HG03571 (cell line): Measurements from ENCODE around the gene RXFP1.

ENCODE experiments used
- ATAC-seq: cut with Tn5 transposase; IDR thresholded peaks from one replicate; pipeline ENCODE4 v1.9.1; 2021; ENCODE audit not compliant: unreplicated experiment

RXFP1 gene

GRCh38 chr4:158521484-158522088, at the start of gene RXFP1:
Gene RXFP1 (plus strand): TSS chr4:158521882. CDS start chr4:158521977, 95 bp downstream.
- no peak for ATAC-seq

- ATAC-seq, result no peak
Measured at GRCh38 chr4:158481811-158482210, 39.9 kb upstream of the RXFP1 start.

DNA sequence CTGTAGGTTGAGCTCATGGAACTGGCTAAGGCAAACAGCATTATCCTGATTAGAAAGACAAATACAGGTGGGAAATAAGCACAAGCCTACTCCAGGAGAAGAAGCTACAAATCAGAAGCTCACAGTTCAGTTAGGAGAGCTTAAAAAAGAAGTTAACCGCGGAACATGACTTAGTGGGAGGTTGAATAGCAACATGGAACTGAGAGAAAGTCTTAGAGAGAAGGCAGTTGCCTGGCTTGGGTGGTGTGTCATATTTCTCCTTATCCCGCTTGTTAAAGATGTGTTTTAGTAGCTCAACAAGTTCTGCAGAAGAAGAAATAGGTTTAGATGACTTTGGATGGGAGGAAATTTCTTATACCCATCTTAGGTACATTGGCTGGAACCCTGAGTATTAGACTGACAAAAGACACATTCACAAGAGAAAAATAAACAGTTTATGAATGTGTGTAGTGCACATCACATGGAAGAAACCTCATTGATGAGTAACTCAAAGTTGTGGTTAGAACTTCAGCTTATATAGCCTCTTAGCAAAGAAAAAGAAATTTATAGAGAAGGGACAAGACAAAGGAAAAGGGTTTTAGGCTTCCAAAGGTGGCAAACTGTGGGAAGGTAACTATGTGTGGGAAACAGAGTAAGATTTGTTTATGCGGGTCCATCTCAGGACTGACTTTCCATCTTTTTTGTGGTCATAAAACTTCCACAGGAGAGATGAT, 37.4 kb upstream of the RXFP1 start:
- ATAC-seq, result no peak

- no peak for ATAC-seq
Measured at GRCh38 chr4:158490629-158491028, 31.1 kb upstream of the RXFP1 start.

DNA sequence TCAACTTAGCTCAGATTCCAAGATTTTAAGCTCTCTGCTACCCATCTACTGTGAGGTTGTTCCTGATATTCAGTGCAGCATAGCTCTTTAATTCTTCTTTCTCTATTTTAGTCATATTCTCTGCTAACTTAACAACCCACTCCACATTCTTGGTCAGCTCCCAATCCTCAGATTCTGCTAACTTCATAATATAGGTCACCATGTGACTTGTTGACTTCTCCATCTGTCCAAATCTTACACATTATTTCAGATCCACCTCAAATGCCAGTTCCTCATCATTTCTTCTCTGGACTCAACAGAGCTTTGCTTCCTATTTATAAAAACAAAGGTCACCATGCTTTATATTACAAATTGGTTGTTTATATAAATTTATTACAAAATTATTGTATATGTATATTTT, 29.3 kb upstream of the RXFP1 start:
- no peak for ATAC-seq

GRCh38 chr4:158496030-158496741, 25.5 kb upstream of the RXFP1 start:
- no peak for ATAC-seq

- no peak for ATAC-seq
Measured at GRCh38 chr4:158500054-158500453, 21.6 kb upstream of the RXFP1 start.

DNA sequence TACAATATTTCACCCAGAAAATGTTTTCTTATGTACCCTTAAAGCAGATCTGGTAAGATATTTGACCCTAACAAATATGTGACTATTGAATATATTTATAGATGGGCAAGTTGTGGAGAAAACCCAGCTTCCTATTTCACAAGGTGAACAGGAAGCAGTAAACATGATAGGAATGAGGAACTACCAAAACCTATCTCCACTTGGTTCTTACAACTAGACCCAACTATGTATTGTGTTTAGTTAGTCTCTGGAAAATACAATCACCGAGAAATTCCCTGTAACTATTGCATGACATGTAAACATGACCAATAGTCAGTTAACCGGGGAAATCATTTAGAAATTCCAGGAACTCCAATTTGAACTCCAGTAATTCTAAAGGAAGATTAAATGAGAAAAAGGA, 8.4 kb upstream of the RXFP1 start:
- no peak for ATAC-seq

GRCh38 chr4:158519226-158519625, 2.5 kb upstream of the RXFP1 start:
- no peak for ATAC-seq

DNA sequence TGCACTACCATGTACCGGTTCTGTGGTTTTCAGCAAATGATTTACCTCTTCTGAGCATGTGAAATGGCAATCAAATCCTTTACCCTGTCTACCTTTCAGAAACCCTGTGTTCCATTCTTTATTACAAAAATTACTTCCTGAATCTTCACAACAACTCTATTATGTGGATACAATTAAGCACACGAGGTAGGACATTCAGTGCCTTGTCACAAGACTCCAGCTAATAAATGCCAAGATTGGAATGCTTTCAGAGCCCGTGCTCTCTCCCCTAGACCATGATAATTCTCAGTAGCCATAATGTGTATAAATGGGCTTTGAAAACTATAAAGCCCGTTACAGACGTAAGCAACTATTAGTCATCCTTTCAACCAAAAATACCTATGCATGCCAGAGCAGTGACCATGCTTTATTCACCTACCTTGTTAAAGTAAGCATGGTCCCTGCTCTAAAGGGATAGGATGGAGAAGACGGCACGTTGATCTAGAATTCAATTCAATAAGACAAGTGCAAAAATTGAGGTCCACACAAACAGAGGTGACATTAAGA, 2.4 kb downstream of the RXFP1 start:
- no peak for ATAC-seq

DNA sequence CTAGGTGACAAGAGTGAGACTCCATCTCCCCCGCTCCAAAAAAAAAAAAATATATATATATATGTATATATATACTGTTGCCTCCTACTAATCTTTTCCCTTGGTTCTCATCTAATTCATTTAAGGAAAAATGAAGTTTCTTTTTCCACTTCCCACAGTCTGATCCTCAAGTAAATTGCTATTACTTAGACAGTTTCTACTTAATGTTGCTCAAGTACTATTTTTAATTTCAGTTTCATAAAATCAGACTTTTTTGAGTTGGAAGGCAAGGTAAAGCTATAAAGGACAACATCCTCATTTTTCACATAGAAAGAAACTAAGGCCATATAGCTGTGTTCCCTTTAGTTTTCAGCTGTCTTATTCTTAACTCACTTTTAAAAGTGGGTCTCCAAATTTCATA, 5.8 kb downstream of the RXFP1 start:
- no peak for ATAC-seq

- no peak for ATAC-seq
Measured at GRCh38 chr4:158529505-158529904, 7.8 kb downstream of the RXFP1 start.

DNA sequence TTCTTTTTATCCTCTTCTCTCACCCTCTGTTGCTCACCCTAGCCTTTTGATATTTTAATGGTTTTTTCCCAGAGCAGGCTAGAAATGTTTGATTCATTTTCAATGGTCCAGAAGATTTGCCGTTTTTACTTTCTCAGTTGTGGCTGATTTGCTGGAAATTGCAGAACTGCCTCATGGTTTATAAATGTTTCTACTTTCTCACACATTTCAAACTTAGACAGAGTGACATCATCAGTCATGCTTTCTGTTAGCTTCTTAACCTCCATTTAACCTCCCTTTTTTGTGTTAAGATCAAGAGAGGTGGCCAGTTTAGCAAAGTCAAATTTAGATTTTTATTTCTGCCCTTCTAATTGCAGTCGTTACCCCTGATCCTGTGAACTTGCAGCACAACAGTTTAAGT, 8.7 kb downstream of the RXFP1 start:
- no peak for ATAC-seq

GRCh38 chr4:158530898-158531297, 9.2 kb downstream of the RXFP1 start:
- ATAC-seq, result no peak

DNA sequence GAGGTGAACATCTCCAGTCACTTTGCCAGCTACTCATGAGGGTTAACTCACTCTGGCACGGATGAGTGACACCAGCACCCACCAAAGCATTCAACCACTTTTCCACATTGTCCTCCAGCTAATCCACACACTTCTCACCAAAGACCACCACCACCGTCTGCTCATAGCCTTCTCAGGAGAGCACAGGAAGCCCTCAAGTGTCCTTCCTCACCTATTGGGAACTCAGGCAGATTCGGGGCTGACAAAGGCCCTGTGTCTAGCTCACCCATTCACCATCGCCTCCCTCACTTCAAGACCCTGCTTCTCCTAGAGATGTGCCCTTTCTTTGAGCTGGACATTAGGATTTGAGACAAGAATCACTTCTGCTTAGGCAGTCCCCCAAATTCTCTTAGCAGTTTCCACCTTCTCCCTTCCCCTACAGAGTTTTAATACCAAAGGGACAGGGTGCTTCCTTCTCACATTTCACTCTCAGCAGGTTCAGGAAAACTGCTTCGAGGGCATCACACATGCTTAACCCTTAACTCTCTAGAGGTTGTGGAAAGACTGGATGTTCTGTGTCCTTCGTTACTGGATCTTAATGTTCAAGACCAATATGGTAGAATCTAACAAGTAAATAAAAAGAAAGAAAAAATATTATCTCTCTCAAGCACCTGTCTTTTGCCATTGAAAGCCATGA, 11.0 kb downstream of the RXFP1 start:
- no peak for ATAC-seq

- ATAC-seq, result no peak
Measured at GRCh38 chr4:158534727-158535126, 13.0 kb downstream of the RXFP1 start.

DNA sequence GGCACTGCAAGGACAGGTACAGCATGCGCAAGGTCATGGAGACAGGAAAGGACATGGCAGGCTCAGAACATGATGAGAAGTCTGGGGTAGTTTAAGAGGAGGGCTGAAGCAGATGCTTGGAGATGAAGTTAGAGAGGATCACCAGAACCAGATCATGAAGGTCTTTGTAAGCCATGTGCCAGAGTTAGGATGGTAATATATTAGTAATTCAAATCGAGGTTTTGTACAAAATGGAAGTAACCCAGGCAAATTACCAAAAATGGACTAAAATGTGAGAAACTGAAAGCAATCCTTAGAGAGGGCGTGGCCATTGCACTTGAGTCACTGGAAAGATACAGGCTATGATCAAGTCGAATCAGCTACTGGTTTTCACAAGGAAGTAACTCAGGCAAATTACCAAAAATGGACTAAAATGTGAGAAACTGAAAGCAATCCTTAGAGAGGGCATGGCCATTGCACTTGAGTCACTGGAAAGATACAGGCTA, 13.5 kb downstream of the RXFP1 start:
- ATAC-seq, result no peak

GRCh38 chr4:158536833-158537232, 15.2 kb downstream of the RXFP1 start:
- no peak for ATAC-seq

DNA sequence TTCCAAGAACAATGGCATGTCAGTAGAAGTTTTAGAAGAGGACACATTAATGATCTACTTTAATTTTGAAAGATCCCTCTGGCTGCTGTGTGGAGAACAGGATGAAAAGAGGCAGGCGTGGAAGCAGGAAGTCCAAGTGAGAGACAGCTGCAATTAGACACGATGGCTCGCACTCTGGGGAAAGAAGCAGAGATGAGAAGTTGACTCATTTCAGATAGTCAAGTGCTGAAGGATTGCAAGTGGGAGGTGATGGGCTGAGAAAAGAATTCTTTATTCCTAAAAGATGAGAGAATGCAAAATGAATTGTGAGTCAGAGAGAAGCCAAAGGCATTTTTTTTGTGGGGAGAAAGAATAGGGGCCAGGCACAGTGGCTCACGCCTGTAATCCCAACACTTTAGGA, 16.5 kb downstream of the RXFP1 start:
- ATAC-seq, result no peak

GRCh38 chr4:158538911-158539310, 17.2 kb downstream of the RXFP1 start:
- no peak for ATAC-seq
